Measurements from ENCODE around the gene PSMC3. TPM values are rescaled to one million over a fixed set of nuclear protein-coding genes. Genes with fewer than 3 reads are reported as not detected.

PSMC3 gene
- total RNA-seq, 1 experiment from 2014 or later = 275 TPM

- no peaks in the 10 kb centered on the region for H3K9me2 ChIP-seq (replicated peaks; ENCODE audit: low read length)
- no peaks in the 10 kb centered on the region for H3K9me3 ChIP-seq (ENCODE audit: low read length)
- TF ChIP-seq EZH2phosphoT487 (IDR thresholded peaks at IDR 0.05; ENCODE audit: borderline replicate concordance, low read length) (no peak), CTCF (conservative IDR thresholded peaks at IDR 0.05; ENCODE audit: low read depth, low read length) (no peak), EZH2 (IDR thresholded peaks at IDR 0.05; ENCODE audit: low read length, unreplicated experiment) (no peak)
- H3F3A ChIP-seq (ENCODE audit: low read length, unreplicated experiment) = peaks cover 3% of the 10 kb centered on the region
- H3K79me2 ChIP-seq (ENCODE audit: low read length) = peaks cover 14% of the 10 kb centered on the region
- ATAC-seq = no peak
- intact Hi-C loops (cut with micrococcal nuclease) = no loop called here
- H3K36me3 ChIP-seq (ENCODE audit: low read depth, low read length) = peaks cover 7% of the 10 kb centered on the region
- no TSS peak for BruUV-seq (replicated peaks)
- no peaks in the 10 kb centered on the region for H3K27me3 ChIP-seq (ENCODE audit: low read length)
- H3K4me3 ChIP-seq (ENCODE audit: low read length) = no peak overlapping the region
- H4K20me1 ChIP-seq (ENCODE audit: low read length) = peaks cover 9% of the 10 kb centered on the region; the same call in 1 of the 2 replicates
- H3K27ac ChIP-seq (ENCODE audit: low read length) = no peak overlapping the region
- no peak for DNase-seq
- peaks cover 26% of the 10 kb centered on the region for H3K4me1 ChIP-seq (ENCODE audit: insufficient read depth, low read length)
- H3K9ac ChIP-seq (ENCODE audit: low read length) = no peak overlapping the region
- POLR2A ChIA-PET (ENCODE audit: unreplicated experiment) = no interaction called here
- no peak overlapping the region for H2AFZ ChIP-seq (ENCODE audit: low read length)
- H3K4me2 ChIP-seq (ENCODE audit: low read length) = no peak overlapping the region
- CTCF ChIA-PET = no interaction called here
Measured at GRCh38 chr11:47414685-47415070, 11.6 kb downstream of the PSMC3 start.

DNA sequence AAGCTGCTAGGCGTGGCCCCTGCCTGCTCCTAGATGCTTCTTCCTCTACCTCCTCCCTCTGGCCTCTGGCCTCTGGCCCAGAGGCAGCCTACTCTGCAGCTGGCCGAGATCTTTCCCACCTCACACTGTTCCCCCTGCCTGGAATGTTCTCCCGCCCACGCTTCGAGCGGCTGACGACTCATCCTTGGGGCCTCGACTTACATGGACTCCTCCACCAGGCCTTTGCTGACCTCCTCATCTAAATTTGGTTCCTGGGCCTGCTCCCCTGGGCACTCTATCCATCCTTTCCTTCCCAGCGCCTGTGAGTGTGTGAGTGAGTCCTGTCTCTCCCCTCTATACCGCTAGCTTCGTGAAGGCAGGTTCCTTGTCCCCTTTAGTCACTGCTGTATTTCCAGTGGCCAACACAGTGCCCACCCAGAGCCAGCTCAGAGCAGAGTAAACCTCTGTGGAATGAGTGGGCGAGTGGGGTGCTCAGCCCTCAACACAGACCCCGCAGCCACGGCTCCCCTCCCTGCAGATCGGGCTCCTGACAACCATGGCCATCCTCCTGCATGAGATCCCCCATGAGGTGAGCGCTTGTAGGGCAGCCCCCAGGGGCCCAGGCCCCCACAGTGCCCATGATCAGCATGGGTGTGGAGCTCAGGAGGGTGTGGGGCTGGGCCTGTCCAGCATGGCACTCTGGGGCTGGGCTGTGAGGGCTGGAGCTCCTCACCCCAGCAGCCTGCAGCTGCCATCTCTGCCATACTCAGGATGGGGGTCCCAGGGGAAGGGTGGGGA lies 12.1 kb downstream of the PSMC3 start:
- no peak overlapping the region for H3K27ac ChIP-seq (ENCODE audit: low read length)
- no TSS peak for BruUV-seq (replicated peaks)
- peaks cover 31% of the 10 kb centered on the region for H3K4me1 ChIP-seq (ENCODE audit: insufficient read depth, low read length)
- H2AFZ ChIP-seq (ENCODE audit: low read length) = no peak overlapping the region
- no peak overlapping the region for H3K9ac ChIP-seq (ENCODE audit: low read length)
- intact Hi-C loops (cut with micrococcal nuclease) = no loop called here
- peaks cover 9% of the 10 kb centered on the region; the same call in 1 of the 2 replicates for H4K20me1 ChIP-seq (ENCODE audit: low read length)
- no peak overlapping the region for H3K4me2 ChIP-seq (ENCODE audit: low read length)
- peaks cover 20% of the 10 kb centered on the region for H3K79me2 ChIP-seq (ENCODE audit: low read length)
- ATAC-seq = no peak
- H3K9me3 ChIP-seq (ENCODE audit: low read length) = no peaks in the 10 kb centered on the region
- no peak for DNase-seq
- no peaks in the 10 kb centered on the region for H3K27me3 ChIP-seq (ENCODE audit: low read length)
- H3K4me3 ChIP-seq (ENCODE audit: low read length) = no peak overlapping the region
- no peaks in the 10 kb centered on the region for H3K9me2 ChIP-seq (replicated peaks; ENCODE audit: low read length)
- POLR2A ChIA-PET (ENCODE audit: unreplicated experiment) = no interaction called here
- CTCF ChIA-PET = no interaction called here
- peaks cover 3% of the 10 kb centered on the region for H3F3A ChIP-seq (ENCODE audit: low read length, unreplicated experiment)
- peaks cover 6% of the 10 kb centered on the region for H3K36me3 ChIP-seq (ENCODE audit: low read depth, low read length)
- TF ChIP-seq CTCF (conservative IDR thresholded peaks at IDR 0.05; ENCODE audit: low read depth, low read length) (no peak), EZH2 (IDR thresholded peaks at IDR 0.05; ENCODE audit: low read length, unreplicated experiment) (no peak), EZH2phosphoT487 (IDR thresholded peaks at IDR 0.05; ENCODE audit: borderline replicate concordance, low read length) (no peak)

- no TSS peak for BruUV-seq (replicated peaks)
- H3K27ac ChIP-seq (ENCODE audit: low read length) = no peak overlapping the region
- H2AFZ ChIP-seq (ENCODE audit: low read length) = no peak overlapping the region
- CTCF ChIA-PET = no interaction called here
- POLR2A ChIA-PET (ENCODE audit: unreplicated experiment) = interaction anchor here (0.5 kb wide), 1 partner anchor 199 kb away, joined by 12 read pairs; the partner anchor contains the start of gene DDB2
- no peaks in the 10 kb centered on the region for H3K9me3 ChIP-seq (ENCODE audit: low read length)
- no peak overlapping the region for H3K4me2 ChIP-seq (ENCODE audit: low read length)
- no peaks in the 10 kb centered on the region for H3K9me2 ChIP-seq (replicated peaks; ENCODE audit: low read length)
- peaks cover 26% of the 10 kb centered on the region for H3K79me2 ChIP-seq (ENCODE audit: low read length)
- H4K20me1 ChIP-seq (ENCODE audit: low read length) = peaks cover 9% of the 10 kb centered on the region; the same call in 1 of the 2 replicates
- H3K4me3 ChIP-seq (ENCODE audit: low read length) = no peak overlapping the region
- H3K36me3 ChIP-seq (ENCODE audit: low read depth, low read length) = no peaks in the 10 kb centered on the region; the same call in none of the 2 replicates
- peaks cover 35% of the 10 kb centered on the region for H3K4me1 ChIP-seq (ENCODE audit: insufficient read depth, low read length)
- H3F3A ChIP-seq (ENCODE audit: low read length, unreplicated experiment) = peaks cover 3% of the 10 kb centered on the region
- DNase-seq = no peak
- no peak for TF ChIP-seq EZH2 (IDR thresholded peaks at IDR 0.05; ENCODE audit: low read length, unreplicated experiment)
- no peak for TF ChIP-seq CTCF (conservative IDR thresholded peaks at IDR 0.05; ENCODE audit: low read depth, low read length)
- no peak for TF ChIP-seq EZH2phosphoT487 (IDR thresholded peaks at IDR 0.05; ENCODE audit: borderline replicate concordance, low read length)
- no peak overlapping the region for H3K9ac ChIP-seq (ENCODE audit: low read length)
- no peak for ATAC-seq
- intact Hi-C loops (cut with micrococcal nuclease) = no loop called here
- no peaks in the 10 kb centered on the region for H3K27me3 ChIP-seq (ENCODE audit: low read length)
Measured at GRCh38 chr11:47413351-47413750, 12.9 kb downstream of the PSMC3 start.
